Measurements from ENCODE around the gene PRDM16. TPM values are rescaled to one million over a fixed set of nuclear protein-coding genes. Genes with fewer than 3 reads are reported as not detected.

Gene PRDM16
- total and polyA plus RNA-seq, 2 of the 13 experiments (the other 11 are each of a cell fraction or from before 2014, with no cell fraction given) = 0.15 to 0.81 TPM

GRCh38 chr1:3241236-3241550 is 172.2 kb downstream of the PRDM16 start (continued):
- no peak for TF ChIP-seq CEBPZ (IDR thresholded peaks at IDR 0.05; ENCODE audit: low read length)

GRCh38 chr1:3241673-3242407 is 172.8 kb downstream of the PRDM16 start:
- intact Hi-C loops (cut with micrococcal nuclease; ENCODE audit: unreplicated experiment) (no loop called here), in situ Hi-C loops (cut with HindIII; ENCODE audit: extremely low pct_ligation_motif_present, low pct_unique_long_range_greater_than_20kb) (no loop called here)
- Histone ChIP-seq H3K79me2 (ENCODE audit: insufficient read depth, low read length) (no peaks in the 10 kb centered on the region), H3K4me2 (ENCODE audit: low read depth, low read length) (no peak overlapping the region), H3K36me3 (replicated peaks in 1 of 2; ENCODE audit: control insufficient read depth in 1 of 2, insufficient read depth in 2 of 2, low read length in 2 of 2) (no peaks in the 10 kb centered on the region), H3K4me1 (ENCODE audit: insufficient read depth, low read length) (peaks cover 52% of the 10 kb centered on the region), H2AFZ (ENCODE audit: low read length) (no peak overlapping the region), H3K27ac (ENCODE audit: extremely low read length, insufficient read depth, low read length) (no peak overlapping the region), H3K9me3 (ENCODE audit: low read length) (no peaks in the 10 kb centered on the region), H3K4me3 (replicated peaks in 1 of 3; ENCODE audit: insufficient read depth in 1 of 3, low read depth in 2 of 3, low read length in 3 of 3) (no peak overlapping the region), H4K20me1 (ENCODE audit: insufficient read depth, low read length) (no peaks in the 10 kb centered on the region), H3K9ac (ENCODE audit: insufficient read depth, low read depth, low read length) (no peak overlapping the region), H3K27me3 (ENCODE audit: control insufficient read depth in 1 of 2, insufficient read depth in 2 of 2, low read length in 2 of 2) (no peaks in the 10 kb centered on the region)
- DNase-seq (ENCODE audit: low spot score) (no peak), ATAC-seq (no peak), FAIRE-seq (no peak)
- BruUV-seq (replicated peaks) = no TSS peak
- 90% methylated on average over 21 of the region's 31 CpGs for WGBS (ENCODE audit: low lambda C conversion rate)
- ChIA-PET CTCF (ENCODE audit: low intra/inter-chr PET ratio, low total read pairs) (no interaction called here), POLR2A (no interaction called here)
- TF ChIP-seq RERE (CRISPR knock-in tag; IDR thresholded peaks at IDR 0.05; ENCODE audit: low read depth) (no peak), DZIP1 (CRISPR knock-in tag; IDR thresholded peaks at IDR 0.05) (no peak), JARID2 (CRISPR knock-in tag; IDR thresholded peaks at IDR 0.05; ENCODE audit: insufficient replicate concordance) (no peak), ZNF468 (CRISPR knock-in tag; IDR thresholded peaks at IDR 0.05) (no peak), GRHL1 (CRISPR knock-in tag; conservative IDR thresholded peaks at IDR 0.05) (no peak)
